Stimulated activated CD4-positive, alpha-beta T cell treated with anti-CD3 and anti-CD28 coated beads, Interleukin-2, amount 100 ng/mL, for 4 hours (primary cell): ENCODE data around the gene ABCC8.

ENCODE experiments used
- DNase-seq: peaks from one replicate; pipeline ENCODE4 v3.0.0-alpha.2; 2020; ENCODE audit warnings: low read depth

The ABCC8 gene

DNA sequence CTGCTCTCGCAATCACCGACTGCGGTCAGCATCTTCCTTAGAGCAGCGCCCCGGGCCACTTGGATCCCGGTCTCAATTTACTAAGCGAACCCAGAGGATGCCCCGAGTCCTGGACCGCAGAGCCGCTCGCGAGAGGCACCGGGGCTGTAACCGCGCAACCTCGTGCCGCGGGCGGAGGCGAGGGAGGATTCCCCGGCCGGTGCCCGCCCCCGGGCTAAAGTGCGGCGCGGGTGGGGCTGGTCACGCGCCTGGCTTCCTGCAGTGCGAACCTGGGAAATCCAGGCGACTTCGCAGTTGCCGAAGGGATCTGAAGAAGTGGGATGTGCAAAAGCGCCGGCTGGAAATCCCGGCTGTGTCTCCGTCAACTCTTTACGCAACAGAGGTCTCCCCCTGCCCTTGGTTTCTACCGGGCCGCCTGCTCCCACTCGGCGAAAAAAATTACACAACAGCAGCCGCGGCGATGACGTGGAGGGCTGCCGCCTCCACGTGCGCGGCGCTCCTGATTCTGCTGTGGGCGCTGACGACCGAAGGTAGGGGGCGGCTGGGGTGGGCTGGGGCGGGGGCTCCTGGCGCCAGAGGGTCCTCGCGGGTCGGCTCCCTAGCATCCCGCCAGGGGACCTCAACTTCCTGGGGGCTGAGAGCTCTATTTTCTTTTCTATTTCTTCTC, 125.0 kb downstream of the ABCC8 start, which contains the start of gene NCR3LG1:
NCR3LG1 (plus strand) TSS at position 291 of the 667 bp plus-strand sequence; CDS start at position 461, 170 bp downstream.
- DNase-seq = peak; percentile 67

DNA sequence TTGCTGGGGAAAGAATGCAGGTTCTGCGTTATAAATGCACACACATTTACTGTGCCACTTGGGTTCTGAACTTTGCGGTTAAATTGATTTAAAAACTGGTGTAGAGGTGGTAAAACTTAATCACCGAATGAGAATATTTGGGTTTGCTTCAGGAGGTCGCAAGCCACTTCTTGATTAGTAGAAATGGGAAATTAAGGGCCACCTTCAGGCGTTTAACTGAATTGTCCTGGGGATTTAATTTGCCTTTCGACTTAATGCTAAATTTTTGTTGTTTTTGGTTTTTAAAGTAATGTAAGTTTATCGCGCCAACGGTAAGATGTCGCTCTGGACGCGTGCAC, 125.5 kb downstream of the ABCC8 start:
- no peak for DNase-seq

DNA sequence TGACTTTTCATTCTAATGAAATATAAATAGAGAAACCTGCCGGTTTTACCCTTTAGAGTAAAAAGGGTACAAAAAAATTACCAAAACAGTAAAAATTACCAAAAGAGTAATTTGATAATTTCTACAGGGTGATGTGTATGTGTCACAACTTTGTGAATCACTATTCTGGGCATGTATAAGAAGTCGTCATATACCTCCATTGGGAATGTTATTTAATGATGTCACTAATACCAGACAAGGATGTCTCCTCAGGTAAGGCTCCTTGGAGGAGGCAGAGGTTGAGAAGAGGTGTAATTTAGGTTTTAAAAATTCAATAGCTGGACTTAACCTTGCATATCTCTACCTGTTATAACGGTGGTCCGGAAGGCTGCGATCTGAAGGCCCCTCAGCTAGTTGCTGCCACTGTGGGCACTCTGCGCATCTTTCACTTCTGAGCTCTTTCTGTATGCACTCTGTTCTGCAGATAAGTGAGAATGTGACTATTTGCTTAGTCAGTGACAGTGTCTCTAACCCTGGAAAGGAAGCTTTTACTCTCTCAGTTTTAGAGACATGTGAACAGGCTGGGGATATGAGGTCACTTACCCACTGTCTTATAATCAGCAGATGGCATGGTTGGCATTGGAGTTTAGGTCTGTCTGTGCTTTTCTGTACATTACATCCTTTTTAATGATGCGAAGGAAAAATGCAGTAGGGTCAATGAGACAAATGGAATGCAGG, 126.0 kb downstream of the ABCC8 start:
- no peak for DNase-seq

DNA sequence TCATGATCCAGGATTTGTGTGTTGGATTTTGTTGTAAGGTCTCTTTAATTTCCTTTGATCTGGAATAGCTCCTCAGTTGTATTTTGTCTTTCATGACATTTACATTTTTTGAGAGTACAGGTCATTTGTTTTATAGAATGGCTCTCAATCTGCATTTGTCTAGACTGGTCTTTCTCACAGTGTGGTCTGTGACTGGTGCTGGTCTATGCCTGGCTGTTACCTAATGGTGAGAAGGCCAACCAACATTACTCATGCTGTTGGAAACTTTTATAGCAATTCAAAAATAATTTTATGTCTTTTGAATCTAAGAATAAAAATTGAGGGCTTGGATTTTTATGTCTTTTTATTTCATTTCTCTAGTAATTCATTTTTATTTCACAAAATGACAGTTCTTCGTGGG, 129.0 kb downstream of the ABCC8 start:
- DNase-seq = no peak

DNA sequence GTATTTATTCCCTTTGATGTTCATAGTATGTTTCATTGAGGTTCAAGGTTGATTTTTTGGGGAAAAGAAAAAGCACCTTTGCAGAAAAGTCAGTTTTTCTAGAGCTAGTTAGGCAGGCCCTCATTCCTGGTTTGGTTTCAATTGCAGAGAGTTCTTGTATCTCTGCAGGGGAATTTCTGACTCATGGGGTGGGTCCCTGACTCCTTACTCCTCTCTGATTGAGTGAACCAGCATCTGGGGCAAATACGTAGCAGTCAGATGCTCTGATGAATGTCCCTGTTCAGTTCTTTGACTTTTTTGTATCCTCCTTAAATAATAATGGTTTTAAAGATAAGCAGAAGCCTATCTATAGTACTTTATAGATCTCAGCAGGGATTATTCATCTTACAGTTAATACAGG, 132.7 kb downstream of the ABCC8 start:
- peak; percentile 33 for DNase-seq

DNA sequence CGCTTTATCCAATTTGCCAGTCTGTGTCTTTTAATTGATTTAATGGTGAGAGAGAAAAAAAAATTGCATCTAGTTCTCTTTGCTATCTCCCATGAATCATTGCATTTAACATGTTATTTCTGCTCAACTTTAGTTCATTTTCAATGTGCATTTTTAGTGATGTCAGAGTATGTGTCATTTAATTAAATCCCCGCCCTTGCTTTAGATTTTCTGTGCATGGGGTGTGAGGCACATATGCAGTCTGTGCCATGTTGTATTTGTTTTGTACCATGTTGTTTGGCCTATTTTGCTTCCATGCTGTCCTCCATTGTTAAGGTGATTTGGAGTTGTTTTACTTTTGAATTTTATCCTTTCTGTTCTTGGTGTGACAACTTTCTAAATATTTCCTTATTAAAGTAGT, 133.4 kb downstream of the ABCC8 start:
- no peak for DNase-seq
